NCI-H2227 (cell line): Measurements from ENCODE around the gene SP7.
A peak's percentile ranks its signal among the peaks of the same experiment; 100 is the strongest.
"Not testable (repeated sequence)": the region's sequence is repeated elsewhere in the genome, so short reads cannot be mapped to it uniquely, and the experiment has no call there.

ENCODE experiments used
- DNase-seq: peaks from one replicate; lab custom pipeline; 2025; ENCODE audit not compliant: unreplicated experiment; lab: John Stamatoyannopoulos, UW

SP7 gene

DNA sequence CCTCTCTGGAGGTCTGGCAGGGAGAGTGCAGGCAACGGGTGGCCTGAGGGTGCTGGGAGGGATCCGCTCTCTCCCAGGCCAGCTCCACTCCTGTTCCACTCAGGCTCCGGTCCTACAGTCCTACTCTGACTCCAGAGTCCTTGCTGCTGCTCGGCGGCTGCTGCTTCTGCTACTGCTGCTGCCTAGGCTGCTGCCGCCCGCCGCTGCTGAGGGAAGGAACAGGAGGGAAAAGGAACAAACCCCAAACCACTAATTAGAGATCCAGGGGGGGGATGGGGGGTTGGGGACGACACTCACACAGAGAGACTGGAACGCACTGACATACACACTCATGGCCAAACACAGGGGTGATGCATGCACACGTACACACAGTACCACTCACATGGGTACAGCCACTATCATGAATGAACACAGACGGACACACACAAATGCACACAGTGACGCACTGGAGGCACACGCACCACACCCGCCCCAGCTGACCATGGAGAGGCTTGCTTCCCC, at the start of gene SP7:
Gene SP7, minus strand, starts transcription at position 174 of the 501 bp plus-strand sequence. CDS start 708 bp downstream, outside the sequence.
- DNase-seq, result peak; percentile 59

DNA sequence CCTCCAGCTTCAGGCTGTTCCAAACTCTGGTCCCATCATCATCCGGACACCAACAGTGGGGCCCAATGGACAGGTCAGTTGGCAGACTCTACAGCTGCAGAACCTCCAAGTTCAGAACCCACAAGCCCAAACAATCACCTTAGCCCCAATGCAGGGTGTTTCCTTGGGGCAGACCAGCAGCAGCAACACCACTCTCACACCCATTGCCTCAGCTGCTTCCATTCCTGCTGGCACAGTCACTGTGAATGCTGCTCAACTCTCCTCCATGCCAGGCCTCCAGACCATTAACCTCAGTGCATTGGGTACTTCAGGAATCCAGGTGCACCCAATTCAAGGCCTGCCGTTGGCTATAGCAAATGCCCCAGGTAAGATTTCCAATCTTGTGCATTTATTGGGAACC, 47.1 kb upstream of the SP7 start:
- DNase-seq, result no peak

DNA sequence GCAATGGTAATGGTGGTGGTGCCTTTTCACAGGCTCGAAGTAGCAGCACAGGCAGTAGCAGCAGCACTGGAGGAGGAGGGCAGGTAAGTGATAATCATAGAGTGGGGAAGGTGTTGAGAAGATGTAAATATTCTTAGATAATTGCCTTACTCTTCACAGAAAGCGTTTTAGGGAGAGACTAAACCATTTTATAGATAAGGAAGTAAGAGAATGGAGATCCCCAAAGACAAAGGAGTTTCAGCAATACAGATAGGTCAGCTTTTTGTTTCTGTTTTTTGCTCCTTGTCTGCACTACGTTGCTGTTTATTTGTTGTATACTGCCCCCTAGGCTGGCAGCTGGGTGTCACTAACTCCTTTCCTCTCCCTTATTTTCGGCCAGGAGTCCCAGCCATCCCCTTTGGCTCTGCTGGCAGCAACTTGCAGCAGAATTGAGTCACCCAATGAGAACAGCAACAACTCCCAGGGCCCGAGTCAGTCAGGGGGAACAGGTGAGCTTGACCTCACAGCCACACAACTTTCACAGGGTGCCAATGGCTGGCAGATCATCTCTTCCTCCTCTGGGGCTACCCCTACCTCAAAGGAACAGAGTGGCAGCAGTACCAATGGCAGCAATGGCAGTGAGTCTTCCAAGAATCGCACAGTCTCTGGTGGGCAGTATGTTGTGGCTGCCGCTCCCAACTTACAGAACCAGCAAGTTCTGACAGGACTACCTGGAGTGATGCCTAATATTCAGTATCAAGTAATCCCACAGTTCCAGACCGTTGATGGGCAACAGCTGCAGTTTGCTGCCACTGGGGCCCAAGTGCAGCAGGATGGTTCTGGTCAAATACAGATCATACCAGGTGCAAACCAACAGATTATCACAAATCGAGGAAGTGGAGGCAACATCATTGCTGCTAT, 45.8 kb upstream of the SP7 start:
- DNase-seq, result peak; percentile 33

DNA sequence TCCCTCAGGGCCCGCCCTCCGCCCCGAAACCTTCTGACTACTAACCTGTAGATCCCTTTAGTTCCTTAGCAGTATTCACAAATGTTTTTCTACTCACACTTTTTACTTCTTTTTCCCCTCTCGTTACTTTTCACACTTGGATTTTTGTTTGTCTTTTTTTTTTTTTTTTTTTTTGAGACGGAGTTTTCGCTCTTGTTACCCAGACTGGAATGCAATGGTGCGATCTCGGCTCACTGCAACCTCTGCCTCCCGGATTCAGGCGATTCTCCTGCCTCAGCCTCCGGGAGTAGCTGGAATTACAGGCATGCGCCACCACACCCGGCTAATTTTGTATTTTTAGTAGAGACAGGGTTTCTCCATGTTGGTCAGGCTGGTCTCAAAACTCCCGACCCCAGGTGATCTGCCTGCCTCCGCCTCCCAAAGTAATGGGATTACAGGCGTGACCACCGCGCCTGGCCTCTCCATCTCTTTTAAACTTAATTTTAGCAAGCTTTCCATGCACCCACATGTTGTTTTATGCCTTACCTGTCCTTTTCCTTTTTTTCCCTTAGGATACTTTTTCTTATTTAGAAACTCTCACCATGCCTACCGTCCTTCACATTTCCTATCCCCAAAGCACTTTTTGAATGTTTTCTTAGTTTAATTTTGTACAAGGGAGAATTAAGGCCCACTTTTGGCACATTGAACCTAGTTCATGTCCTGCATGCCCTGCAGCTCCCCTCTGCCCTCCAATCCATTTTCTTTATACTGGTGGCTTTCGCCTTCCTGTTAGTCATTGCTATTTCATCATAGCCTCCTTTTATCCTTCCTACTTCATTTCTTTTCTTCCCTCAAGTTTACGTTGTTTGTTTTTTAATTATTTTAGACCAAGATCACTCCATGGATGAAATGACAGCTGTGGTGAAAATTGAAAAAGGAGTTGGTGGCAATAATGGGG, 44.9 kb upstream of the SP7 start:
- no peak for DNase-seq

DNA sequence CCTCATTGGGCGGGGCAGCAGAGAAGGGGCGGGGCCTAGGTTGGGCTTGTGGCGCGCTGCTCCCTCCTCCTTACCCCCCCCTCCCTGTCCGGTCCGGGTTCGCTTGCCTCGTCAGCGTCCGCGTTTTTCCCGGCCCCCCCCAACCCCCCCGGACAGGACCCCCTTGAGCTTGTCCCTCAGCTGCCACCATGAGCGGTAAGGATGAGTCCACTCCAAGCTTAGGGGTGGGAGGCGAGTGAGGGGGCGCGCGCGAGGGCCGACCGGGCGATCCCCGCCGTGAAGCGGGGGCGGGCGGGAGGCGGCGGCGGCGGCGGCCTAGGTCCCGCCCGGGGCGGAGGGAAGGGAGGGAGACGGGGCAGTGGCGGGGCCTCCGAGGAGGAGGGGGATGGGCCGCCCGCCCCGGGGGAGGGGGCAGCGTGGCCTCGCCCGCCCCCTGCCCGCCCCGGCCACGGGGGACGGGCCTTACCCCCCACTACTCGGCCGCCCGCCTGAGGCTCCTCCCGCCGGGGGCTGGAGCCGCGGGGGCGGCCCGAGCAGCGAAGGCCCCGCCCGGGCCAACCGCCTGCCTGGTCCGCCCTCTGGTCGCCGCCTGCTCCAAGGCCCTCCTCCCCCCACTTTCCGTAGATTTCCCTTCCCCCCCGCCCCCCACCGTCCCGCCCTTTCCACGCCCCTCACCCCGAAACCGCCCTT, 44.1 kb upstream of the SP7 start, which contains the start of gene SP1:
Gene SP1, plus strand, starts transcription at position 73 of the 690 bp plus-strand sequence. Its CDS starts 116 bp downstream, at position 189.
- DNase-seq, result peak; percentile 91

DNA sequence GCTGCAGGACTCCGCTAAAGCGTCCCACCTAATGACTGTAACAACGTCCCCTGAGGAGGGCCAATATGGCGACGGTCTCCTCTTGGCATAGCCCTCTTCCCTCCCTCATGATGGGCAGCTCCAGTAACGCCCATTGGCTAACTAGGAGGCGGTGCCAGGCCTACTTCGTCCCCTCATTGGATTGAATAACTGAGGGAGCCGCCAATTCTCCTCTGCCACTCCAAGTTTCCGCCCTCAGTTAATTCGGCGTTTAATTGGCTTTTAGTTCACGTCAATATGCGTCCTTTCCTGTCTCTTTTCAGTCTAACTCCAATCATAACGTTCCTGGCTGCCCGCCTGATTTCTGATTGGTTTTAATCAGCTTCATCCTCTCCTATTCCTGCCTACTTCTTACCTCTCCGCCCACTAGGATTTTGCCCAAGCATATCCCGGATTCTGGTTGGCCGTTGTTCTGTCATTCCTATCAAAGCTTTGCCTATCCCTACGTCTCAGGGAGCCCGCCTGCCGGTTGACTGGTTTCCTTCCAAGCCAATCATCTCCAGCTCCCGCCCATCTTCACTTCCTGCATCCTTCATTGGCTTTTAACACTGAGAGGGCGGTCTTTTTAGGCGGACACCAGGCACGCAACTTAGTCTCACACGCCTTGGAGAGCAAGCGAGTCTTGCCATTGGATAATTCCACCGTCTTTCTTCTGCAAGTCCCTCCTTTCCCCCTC, 43.4 kb upstream of the SP7 start:
- DNase-seq, result peak; percentile 100

DNA sequence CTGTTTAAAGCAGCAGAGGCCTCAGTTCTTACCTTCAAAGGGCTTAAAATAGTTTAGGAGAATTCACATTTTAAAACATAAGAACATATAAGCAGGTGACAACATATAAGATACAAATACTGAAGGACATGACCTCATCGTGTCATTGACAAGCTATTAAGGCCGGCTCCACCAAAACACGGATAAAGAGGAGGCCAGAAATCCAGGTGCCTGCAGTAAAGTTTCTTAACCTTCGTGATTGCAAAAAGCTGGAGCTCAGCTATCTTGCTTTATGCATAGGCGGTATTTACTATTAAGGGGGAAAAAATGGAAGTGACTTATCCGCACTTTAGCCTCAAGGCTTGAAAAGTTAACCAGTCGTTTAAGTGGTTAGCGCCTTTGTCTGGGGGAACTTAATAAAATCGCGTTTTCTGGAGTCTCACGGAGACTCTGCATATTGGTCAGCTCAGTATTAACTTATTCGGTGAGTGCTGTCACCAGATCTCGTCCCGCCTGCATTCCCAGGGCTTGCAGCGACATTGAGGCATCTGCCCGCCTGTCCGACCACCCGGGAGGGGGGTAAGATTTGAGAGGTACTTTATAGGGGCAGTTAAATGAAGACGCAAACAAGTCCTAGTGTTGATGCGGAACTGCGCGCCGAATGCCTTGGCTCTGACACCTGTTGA, 42.7 kb upstream of the SP7 start:
- DNase-seq, result peak; percentile 18

DNA sequence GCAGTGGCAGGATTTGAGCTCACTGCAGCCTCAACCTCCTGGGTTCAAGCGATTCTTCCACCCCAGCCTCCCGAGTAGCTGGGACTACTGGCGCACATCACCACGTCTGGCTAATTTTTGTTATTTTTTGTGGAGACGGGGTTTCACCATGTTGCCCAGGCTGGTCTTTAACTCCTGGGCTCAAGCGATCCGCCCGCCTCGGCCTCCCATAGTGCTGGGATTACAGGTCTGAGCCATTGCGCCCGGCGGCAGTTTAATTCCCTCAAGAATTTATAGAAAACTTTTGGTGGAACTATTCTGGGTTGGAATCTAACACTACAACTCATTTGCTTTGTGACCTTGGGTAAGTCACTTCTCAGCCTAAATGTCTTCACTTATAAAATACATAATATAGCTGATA, 42.1 kb upstream of the SP7 start:
- DNase-seq, result no peak

DNA sequence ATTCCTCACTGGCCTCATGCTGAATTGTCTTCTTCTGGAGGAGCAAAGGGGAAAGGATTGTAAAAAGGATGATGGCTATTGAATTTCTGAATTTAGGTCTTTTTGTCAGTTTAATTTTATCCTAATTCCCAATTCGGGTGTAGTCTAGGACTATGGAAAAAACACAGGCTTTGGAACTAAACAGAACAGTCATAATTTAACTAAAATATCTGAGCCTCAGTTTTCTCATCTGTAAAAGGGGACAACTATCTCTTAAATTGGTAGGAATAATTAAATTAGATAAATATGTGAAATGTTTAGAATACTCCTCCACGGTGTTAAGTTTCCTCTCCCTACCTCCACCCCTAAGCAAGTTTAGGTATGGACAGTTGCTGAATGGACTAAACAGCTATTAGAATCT, 40.6 kb upstream of the SP7 start:
- DNase-seq, result no peak

DNA sequence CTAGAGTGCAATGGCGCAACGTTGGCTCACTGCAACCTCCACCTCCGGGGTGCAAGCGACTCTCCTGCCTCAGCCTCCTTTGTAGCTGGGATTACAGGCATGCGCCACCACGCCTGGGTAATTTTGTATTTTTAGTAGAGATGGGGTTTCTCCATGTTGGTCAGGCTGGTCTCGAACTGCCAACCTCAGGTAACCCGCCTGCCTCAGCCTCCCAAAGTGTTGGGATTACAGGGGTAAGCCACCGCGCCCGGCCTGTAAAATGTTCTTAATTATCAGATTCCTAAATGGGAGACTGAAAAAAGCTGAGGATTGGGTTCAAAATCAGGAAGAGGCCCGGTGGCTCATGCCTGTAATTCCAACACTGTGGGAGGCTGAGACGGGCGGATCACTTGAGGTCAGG, 38.1 kb upstream of the SP7 start:
- DNase-seq, result not testable (repeated sequence)

DNA sequence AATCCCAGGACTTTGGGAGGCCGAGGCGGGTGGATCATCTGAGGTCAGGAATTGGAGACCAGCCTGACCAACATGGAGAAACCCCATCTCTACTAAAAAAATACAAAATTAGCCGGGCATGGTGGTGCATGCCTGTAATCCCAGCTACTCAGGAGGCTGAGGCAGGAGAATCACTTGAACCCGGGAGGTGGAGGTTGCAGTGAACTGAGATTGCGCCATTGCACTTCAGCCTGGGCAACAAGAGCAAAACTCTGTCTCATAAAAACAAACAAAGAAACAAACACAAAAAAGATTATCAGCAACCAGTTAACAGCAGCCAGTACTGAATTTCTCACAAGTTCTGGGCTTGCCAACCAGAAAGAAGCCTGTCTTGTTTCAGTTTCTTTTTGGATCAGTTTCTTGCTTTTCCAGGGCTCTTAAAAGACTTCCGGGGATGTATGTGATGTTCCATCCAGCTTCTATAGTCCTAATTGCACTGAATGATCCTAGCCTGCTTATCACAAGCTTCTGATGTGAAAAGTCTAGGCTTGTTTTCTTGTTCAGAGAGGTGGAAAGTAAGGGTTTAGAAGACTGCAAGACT, 37.5 kb upstream of the SP7 start:
- DNase-seq, result not testable (repeated sequence)

DNA sequence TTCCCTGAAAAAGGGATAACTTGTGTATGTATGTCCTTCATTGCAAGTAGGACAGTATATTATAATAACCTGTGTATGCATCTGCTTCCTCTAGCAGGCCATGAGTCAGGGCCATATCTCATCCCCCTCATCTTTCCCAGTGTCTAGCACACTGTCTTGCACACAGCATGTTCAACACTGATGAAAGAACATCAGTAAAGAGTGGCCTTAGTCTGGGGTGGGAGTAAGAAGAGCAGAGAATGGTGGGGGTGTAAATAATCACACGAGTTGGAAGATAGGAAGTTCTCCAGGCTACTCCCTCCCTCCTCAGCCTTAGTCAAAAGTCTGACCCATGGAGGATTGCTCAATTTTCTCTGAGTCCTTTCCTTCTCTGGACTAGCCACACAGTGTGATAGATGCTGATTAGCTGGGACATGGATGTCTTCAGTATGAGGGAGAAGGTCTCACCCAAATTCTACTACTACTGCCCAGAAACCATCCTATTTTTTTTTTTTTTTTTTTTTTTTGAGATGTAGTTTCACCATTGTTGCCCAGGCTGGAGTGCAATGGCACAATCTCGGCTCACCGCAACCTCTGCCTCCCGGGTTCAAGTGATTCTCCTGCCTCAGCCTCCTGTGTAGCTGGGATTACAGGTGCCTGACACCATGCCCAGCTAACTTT, 29.2 kb upstream of the SP7 start:
- no peak for DNase-seq

DNA sequence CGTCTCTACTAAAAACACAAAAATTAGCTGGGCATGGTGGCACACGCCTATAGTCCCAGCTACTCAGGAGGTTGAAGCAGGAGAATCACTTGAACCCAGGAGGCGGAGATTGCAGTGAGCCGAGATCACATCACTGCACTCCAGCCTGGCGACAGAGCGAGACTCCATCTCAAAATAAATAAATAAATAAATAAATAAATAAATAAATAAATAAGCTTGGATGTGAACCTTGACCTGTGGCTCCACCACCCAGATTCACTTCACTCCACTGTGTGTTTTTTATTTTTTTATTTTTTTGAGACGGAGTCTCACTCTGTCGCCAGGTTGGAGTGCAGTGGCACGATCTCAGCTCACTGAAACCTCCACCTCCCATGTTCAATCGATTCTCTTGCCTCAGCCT, 25.5 kb upstream of the SP7 start:
- DNase-seq, result not testable (repeated sequence)

DNA sequence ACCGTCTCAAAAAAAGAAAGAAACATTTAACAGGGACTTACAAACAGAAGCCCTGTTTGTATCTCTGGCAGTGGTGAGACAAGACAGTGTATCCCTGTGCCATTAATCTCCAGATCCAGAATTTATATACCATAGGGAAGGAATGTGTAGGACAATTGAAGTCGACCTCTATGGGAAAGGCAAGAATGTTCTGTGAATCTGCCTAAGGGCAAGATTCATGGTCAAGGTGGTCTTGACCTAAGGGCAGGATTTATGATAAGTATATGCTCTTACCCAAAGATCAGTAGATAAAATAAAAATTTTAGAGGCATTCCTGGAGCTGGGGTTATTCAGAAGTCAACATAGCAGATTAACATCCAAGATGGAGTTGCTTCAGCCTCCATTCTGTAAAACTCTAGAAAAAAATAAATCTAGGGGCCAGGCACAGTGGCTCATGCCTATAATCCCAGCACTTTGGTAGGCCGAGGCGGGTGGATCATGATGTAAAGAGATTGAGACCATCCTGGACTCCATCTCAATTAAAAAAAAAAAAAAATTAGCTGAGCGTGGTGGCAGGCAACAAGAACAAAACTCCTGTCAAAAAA, 22.8 kb upstream of the SP7 start:
- no peak for DNase-seq

DNA sequence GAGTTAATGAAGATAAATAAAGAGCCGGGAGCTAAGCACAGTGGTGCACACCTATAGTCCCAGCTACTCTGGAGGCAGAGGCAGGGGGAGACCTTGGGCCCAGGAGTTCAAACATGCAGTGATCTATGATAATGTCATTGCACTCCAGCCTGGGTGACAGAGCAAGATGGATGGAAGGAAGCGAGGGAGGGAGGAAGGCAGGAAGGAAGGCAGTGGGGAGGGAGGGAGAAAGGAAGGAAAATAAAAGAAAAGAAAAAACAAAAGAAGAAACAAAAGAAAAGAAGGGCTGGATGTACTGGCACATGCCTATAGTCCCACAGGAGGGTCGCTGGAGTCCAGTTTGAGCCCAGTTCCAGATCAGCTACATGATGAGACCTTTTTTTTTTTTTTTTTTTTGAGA, 19.0 kb upstream of the SP7 start:
- no peak for DNase-seq

DNA sequence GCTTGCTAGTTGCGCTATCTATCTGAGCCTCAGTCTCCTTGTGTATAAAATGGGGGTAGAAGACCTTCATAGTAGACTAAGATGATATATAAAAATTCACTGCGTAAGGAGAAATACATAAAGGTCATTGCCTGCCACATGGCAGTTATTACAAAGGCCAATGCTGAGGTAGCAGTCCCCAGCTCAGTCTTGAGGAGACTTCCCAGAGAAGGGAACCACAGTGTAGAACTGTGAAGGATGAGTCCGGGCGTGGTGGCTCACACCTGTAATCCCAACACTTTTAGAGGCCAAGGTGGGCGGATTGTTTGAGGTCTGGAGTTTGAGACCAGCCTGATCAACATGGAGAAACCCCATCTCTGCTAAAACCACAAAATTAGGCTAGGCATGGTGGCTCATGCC, 17.1 kb upstream of the SP7 start:
- DNase-seq, result no peak

DNA sequence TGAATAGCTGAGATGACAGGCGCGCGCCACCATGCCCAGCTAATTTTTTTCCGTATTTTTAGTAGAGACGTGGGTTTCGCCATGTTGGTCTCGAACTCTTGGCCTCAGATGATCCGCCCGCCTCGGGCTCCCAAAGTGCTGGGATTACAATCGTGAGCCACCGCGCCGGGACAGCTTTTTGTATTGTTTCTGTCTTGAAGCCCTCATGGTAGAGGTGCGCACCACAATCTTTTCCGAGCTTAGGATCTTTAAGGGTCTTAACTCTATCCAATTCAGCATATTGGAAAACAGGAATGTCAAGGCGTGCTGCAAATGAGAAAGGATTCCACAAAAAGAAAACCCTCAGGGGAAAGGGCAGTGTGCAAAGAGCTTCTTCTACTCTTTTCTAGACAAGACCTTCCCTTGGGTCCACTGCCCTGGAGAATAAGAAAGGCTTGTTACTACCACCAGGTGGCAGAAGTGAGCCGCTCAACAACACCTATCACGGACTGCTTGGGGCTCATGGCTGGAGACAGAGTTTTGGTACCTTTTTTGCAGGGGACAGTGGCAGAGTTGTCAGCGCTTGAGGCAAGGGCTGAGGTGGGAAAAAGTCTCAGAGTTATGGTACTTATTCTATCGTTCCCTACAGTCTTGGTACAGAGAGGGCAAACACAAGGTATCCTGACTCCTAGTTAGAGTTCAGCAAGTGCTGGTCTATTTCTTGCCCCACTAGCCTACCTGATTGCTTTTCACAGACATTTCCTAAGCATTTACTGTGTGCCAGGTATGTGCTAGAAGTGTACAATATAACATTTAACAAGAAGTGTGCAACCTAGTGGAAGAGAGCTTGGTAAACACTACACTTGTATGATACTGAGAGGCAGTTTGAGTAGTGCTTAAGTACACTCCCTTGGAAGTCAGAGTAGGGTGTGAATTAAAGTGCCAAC, 16.4 kb upstream of the SP7 start:
- peak; percentile 78 for DNase-seq
